ENCODE measurements around the gene ARHGAP4. TPM values are rescaled to one million over a fixed set of nuclear protein-coding genes. Genes with fewer than 3 reads are reported as not detected.

The ARHGAP4 gene
- total RNA-seq, 1 donor from 2014 or later: 49.4 TPM

DNA sequence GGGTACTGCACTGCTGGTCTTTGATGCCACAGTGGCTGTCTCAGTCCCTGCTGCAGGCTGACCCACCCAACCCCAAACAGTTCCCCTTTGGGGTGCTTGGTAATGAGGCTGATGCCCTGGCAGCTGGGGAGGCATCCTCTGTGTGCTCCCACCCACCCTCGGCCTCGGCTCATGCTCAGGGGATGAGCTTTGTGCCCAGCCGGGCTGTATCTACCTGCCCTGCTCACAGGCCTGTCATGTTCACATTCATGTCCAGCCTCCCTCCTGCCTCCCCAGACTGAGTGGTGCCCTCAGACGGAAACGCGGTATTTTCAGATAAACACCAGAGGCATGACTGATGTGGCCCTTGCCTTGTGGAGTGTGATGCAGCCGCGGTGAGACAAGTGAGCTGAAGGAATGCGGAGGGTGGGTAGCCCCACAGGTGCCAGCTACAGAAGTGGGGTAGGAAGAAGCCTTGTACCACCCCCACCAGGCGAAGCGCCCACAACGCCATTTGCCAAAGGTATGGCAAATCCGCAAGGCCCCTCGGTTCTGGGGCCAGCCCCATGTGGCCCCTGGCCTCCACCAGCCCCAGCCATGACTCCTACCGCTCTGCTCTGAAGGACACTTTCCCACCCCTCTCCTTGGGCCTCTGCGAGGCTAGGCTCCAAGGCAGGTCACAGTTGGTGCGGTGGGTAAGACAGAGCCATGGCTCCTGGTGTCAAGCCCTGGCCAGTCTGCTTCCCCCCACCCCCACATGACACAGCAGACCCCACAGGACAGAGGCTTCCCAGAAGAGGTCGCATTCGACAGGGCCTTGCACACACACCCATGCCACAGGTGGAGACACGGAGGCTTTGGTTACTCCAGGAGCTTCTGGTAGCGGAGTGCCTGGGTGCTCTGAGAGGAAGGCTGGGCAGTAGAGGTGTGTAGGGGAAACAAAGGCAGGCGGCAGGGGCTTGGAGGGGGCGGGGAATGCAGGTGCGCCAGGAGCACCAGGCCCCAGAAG is 20.2 kb upstream of the ARHGAP4 start:
- DNase-seq (ENCODE audit: low spot score): no peak

DNA sequence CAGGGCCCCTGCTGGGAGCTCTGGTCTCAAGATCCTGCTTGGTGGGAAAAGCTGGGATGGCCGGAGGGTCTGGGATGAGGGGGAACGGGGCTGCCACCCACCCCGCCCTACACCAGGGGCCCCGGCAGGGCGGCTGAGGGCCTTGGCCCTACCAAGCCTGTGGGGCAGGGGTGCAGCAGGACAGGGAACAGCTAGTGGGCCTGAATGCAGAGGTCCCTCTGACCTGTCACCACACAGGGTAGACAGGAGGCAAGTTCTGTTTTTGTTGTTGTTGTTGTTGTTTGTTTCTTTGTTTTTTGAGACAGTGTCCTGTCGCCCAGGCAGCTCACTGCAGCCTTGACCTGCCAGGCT is 18.7 kb upstream of the ARHGAP4 start:
- DNase-seq (ENCODE audit: low spot score): no peak

DNA sequence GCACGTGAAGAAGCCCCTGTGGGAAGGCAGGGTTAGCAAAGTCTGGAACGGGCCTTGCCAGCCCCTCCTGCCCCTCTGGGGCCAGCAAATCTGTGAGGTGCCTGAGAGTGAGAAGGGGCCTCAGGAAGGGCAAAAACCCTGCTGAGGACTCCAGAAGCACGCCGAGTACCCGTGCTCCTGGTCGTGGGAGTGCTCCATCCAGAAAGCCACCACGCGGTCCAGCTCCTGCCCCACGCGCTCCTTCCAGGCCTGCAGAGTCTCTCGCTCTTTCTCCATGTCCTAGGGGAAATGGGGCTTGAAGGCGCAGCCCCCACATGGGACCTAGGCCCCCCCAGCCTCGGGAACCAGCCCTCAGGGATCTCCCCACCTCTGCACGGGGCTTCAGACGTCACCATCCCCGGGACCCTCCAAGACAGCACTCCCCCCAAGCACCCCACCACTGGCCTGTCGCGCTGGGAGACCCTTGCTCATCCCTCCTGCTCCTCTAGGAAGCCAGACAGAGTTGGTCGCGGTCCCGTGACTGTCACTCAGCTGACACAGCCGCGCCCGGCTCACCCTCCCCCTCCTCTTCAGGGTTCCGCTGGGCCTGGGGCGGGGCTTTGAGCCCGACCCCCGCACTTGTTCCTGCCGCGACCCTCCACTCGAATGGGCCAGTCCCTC is 18.2 kb upstream of the ARHGAP4 start, which contains the start of gene RENBP:
TSS of gene RENBP (minus strand) at position 504 of the 660 bp plus-strand sequence. CDS start at position 471, 33 bp downstream.
- DNase-seq (ENCODE audit: low spot score): no peak

DNA sequence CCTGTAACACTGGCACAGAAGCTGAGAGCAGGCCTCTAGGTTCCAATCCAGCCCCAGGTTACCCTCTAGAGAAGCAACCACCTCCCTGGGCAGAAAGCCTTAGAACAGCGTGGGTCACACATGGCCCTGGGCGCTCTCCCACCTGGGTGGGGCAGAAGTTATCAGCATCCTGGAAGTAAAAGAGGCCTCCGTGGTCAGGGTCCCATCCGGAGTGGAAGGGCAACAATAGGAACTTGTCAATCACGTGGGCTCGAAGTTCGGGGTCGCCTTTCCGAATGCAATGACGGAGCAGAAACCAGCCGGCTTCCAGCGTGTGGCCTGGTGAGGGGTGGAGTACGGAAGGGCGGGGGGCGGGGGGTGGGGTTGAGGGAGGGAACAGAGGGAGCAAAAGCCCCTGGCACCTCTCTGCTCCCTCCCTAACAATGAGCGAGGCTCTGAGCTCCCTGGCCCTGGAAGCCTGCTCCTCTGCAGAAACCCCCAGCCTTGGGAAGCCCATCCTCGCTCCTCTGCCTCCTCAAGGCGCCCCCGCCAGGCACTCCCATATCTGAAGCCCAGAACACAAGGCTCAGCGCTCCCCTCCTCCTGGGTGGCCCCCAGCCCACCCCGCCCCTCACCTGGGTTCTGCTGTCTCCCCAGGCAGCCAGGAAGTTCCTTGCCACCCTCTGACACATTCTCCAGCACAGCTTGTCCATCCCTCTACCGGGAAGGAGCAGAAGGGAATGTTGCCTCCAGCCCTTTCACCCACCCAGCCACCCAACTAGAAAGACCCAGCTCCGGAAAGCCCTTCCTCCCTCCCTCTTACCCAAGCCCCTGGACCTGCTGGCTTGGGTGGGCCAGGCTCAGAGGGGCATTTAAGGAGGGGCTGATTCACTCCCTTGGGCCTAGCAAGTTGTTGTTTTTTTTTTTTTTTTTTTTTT is 15.5 kb upstream of the ARHGAP4 start:
- DNase-seq (ENCODE audit: low spot score): no peak

DNA sequence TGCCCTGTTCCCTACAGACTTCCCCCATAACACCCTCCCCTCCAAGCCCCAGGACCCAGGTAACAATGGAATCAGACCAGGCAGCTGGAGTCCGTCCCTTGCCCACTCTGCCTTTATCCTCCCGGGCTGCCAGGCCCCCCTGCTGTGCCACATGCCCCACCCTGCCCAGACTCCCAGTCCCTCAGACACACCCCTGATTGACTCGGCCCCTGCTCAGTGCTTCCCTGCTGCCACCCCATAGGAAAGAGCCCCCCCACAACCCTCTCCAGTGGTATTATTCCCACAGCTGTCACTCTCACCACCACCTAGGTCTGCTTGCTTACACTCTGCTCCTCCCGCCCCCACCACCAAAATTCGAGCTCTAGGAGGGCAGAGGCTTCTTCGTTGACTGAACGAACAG is 13.5 kb upstream of the ARHGAP4 start:
- no peak for DNase-seq (ENCODE audit: low spot score)

DNA sequence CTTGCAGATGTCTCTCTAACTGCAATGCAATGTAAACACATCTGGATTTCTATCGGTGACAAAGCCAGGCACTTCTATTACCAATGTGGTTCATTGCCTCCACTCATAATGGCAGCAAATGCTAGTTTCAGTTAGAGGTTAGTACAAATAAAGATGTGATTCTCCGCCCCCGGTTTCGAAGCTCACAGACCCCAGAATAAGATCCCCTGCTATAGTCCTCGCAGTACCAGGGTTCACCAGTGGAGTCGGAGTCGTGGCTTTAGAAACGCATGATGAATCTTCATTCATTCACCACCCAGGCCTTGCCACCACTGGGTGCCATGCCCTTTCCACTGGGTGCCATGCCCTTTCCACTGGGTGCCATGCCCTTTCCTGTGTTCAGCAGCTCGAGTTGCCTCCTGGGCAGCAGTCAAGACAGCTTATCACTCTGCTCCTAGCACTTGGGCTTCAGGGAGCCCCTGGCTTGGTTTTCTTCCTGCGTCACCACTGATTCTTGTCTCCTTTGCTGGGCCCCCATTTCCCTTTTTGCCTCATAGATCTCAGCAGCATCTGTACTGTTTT is 12.2 kb upstream of the ARHGAP4 start:
- no peak for DNase-seq (ENCODE audit: low spot score)

DNA sequence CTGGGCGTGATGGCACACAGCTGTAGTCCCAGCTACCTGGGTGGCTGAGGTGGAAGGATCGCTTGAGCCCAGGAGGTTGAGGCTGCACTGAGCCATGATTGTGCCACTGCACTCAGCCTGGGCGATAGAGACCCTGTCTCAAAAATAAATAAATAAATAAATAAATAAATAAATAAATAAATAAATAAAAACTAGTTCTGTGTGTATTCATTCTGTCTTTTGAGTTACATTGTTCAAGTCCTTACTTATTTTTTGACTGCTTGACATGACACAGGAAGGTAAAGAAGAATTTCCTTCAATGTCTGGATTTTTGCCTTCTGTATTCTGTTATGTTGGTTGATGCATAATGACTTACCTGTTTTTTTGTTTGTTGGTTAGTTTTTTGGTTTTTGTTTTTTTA is 11.0 kb upstream of the ARHGAP4 start:
- no peak for DNase-seq (ENCODE audit: low spot score)

DNA sequence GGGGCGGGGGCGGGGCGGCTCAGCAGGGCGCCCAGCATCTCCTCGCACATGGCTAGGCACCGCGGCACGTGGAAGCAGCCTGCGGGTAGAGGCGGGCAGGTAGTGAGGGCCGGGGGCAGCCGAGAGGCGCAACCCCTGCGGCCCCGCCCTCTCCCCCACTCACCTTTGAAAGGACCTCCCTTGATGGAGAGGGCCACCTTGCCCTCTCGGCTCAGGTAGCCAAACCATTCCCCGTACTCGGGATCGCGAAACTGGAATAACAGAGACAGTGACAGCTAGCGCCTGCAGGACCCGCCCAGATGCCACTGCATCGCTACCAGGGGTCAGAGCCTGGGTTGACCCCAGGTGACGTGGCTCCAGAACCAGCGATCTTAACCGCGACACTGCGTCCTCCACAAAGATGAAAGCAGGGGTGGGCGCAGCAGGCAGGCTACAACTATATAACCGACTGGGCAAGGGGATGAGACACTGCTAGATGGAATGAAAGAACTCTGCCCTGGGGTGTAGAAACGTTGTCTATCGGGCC is 9.3 kb upstream of the ARHGAP4 start:
- no peak for DNase-seq (ENCODE audit: low spot score)

DNA sequence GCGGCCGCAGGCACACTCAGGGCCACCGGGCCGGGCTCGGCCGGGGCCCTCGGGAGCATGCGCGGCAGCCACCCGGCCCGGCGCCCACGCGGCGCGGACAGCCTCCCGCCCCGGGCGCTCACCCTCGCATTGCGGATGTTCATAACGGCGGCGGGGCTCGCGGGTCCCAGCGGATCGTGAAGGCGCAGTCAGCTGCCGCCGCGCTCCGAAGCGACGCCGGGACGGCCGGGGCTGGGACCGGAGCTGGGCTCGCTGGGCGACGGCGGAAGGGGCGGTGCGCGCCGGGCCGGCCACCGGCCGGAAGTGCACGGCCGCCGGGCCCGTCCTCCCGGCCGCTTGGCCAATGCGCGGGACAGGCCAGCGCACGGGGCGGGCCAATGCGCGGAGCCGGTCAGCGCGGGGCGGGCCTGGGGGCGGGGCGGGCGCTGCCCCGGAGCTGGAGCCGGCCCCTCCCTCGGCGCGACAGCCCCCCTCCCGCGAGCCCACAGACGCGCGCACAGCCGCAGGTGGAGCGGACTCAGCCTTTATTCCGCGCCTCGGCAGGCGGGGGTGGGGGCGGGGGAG is 8.8 kb upstream of the ARHGAP4 start, which contains the start of gene NAA10:
TSS of gene NAA10 (minus strand) at position 276 of the 564 bp plus-strand sequence. CDS start at position 143, 133 bp downstream.
- peak; percentile 74 for DNase-seq (ENCODE audit: low spot score)

DNA sequence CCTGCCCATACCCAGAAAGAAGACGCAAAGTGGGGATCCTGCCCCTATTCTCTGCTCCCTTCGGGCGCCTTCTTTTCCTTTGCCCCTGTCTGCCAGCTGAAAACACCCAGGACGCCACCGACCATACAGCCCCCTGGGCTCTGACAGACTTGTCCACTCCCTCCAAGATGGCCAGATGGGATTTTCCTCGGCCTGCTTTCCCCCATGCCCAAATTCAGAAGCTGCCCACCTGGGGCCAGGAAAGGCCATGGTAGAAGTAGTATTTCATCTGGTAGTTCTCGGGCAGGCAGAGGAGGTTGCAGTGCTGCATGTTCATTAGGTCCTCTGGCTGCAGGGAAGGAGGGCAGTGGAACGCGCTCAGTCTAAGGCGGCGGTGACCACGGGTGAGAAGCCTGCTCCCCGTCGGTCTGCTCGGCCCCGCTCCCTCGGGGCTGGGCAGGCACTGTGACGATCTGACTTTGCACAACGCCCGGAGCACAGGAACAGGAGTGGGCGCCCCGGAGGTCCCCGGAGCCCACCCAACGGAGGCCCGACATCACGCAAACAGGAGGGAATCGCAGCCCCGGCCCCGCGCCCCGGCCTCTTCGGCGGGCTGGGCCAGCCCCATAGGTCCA is 8.2 kb upstream of the ARHGAP4 start:
- no peak for DNase-seq (ENCODE audit: low spot score)

DNA sequence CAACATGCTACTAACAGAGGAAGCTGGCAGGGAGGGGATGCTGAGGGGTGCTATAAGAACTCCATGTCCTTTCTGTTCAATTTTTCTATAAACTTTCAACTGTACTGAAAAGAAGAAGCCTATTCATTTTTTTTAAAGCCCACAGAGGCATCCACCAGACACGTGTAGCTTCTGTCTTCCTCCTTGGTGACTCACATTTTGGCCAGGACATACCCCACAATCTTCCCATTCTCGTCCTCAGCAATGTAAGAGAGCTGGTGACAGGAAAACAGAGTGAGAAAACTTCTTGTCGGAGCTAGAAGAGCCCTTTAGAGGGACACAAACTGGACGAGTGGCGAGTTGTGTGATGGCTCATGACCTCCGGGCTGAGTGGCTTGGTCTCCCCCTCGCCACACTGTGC is 7.7 kb upstream of the ARHGAP4 start:
- no peak for DNase-seq (ENCODE audit: low spot score)

DNA sequence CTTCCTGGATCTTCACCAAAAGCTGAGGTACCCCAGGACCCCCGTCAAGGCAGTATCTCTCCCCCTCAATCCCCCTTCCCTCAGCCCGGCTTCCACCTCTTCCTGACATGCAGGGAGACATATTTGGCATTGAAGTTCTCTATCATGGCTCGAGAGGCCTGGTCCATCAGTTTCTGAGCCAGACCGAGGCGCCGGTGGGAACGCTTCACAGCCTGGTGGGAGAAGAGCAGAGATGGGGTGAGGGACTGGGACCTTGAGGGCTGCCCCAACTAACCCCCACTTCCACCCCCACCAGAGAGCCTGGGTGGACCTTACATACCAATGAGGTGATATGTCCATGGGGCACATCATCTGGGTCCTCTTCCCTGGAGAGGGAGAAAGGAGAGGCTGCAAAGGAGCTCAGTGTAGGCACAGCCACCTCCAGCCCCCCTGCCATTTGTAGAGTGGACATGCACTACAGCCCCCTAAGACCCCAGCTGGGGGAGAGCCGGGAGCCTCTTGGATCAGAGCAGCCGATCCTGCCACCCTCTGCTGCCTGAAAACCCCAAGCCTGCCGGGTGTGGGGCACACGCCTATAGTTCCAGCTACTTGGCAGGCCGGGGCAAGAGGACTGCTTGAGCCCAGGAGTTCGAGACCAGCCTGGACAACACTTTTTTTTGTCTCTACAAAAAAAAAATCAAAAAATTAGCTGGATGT is 6.3 kb upstream of the ARHGAP4 start:
- no peak for DNase-seq (ENCODE audit: low spot score)

DNA sequence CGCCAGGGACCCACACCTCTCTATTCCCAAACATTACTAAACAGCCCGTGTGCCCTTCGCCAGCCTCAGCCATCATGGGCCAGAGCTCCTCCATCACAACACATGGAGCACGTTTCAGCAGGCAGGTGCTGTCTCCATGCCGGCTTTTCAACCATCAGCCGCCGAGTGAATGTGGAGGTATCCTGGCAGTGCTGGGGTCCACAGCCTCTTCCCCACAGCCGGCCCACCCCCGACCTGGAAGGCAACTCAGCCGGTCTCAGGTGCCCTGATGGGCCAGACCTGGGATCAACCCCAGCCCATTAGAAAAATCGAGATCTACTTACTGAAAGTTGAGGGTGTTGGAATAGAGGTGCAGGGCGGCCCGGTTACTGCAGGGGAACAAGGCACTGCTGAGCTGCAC is 5.7 kb upstream of the ARHGAP4 start:
- no peak for DNase-seq (ENCODE audit: low spot score)

DNA sequence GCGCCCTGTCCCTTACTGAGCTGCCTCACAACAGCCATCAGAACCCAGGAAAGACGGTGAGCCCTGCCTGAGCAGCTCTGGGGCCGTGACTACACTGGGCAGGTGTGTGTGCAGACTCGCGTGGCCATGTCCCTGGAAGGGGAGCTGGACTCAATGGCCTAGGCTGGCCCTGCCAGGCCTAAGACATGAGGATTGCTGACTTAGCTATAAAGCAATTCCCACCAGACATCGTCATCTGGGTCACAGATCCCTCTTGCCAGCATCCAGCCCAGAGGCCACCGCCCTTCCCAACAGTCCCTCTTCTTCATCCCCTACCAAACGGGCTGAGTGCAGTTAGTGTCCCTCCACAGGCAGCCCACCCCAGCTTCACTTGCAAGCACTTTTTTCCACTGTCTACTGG is 5.1 kb upstream of the ARHGAP4 start:
- no peak for DNase-seq (ENCODE audit: low spot score)

DNA sequence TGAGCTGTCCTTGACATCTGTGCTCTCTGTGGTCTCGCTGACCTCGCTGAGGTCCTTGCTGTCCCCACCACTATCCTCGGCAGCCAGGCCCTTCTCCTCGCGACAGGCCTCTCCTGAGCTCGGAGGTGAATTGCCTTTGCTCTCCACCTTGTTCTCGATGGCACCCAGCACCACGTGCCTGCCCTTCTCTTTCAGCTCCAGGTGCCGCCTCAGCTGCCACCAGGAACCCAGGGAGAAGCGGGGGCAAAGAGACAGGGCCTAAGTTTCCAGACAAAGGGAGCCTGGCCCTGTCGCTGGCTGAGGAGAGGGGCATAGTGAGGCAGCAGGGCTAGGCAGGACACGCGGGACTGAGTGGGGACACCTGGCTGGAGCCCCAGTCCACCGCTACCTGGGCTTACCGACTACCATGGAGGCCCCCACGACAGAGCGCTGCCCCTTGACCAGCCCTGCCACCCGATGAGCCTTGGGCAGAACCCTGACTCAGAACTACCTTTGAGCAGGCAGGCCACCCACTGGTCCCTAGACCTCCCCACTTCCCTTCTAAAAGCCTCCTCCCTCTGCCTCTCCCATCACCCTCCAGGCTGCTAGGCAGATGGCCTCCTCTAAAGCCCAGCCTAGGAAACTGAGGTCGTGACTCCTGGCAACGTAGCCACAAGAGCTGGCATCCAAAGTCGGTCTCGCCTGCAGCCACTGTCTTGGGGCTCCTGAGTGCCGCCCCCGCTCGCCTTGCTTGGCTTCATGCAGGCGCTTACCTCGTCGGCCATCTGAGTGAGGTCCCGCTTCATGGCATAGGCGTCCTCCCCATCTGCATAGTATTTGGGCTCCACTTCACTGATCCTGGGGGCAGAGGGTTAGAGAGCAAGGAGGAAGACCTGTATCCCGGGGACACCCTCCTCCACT is 4.2 kb upstream of the ARHGAP4 start:
- DNase-seq (ENCODE audit: low spot score): no peak

DNA sequence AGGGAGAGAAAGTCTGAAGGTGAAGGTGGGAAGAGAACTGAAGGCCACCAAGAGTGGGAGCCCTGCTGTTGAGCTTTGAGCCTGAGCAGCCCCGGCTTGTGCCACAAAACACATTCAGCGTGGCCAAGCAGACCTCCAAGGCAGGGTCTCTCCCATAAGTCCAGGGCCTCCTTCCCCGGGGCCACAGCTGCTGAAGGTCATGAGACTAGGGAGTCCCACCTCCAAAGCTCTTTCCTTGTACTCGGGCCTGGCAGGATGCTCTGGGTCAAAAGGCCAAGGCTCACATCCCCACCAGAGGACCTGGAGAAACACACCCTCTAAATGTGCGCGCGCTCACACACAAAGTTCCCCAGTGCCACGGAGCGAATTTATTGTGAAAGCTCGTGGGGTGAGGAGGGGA is 3.5 kb upstream of the ARHGAP4 start:
- no peak for DNase-seq (ENCODE audit: low spot score)

DNA sequence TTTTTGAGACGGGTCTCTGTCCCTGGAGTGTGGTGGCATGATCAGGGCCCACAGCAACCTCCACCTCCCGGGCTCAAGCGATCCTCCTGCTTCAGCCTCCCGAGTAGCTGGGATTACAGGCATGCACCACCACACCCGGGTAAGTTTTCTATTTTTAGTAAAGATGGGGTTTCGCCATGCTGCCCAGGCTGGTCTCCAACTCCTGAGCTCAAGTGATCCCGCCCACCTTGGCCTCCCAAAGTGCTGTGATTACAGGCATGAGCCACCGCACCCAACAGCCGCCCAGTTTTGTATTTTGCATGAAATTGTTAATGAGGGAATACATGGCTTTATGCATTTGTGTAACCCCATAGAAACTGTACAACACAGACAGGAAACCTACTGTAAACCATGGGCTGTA is 2.8 kb upstream of the ARHGAP4 start:
- no peak for DNase-seq (ENCODE audit: low spot score)

DNA sequence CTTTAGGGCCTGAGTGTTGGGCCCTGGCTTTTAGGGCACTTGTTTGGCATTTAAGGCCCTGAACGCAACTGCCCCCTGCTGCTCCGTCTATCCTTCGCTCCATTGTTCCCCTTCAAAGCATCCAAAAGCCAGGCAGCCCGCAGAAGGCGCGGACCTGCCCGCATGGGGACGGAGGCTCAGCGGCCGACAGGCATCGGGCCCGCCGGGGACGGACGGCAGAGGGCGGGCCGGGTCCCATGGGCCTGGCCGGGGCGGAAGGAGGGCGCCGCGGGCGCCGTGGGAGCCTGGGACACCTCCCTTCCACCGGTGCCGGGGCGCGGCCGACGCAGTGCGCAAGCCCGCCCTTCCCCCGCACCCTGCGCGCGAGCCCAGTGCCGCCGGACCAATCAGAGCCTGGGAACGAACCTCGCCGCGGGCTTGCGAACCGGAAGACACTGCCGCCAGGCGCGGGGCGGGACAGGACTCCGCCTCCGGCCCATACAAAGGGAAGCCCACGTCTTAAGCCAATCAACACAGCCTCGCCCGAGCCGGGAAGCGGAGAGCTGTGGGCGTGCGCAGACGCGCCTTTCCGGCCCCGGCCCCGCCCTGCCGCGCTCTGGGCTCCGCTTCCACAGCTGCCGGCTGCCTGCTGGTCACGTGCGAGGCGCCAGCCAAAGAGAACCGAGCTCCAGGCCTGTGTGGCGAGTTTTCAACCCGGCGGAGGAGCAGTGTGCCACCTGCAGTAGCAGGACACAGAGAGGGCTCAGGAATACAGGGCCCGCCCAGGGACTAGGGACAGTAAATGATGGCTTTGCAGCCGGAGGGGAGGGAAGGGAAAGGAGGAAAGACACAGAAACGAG is 2.1 kb upstream of the ARHGAP4 start:
- DNase-seq (ENCODE audit: low spot score): peak; percentile 98

Measured in umbilical cord (tissue), 2 donors.